ENCODE measurements around the gene UGDH. TPM values are rescaled to one million over a fixed set of nuclear protein-coding genes. Genes with fewer than 3 reads are reported as not detected.

Gene UGDH
- total and polyA plus RNA-seq, 2 of the 8 experiments (the other 6 are each of a cell fraction or from before 2014, with no cell fraction given), result 32.0 to 128 TPM

DNA sequence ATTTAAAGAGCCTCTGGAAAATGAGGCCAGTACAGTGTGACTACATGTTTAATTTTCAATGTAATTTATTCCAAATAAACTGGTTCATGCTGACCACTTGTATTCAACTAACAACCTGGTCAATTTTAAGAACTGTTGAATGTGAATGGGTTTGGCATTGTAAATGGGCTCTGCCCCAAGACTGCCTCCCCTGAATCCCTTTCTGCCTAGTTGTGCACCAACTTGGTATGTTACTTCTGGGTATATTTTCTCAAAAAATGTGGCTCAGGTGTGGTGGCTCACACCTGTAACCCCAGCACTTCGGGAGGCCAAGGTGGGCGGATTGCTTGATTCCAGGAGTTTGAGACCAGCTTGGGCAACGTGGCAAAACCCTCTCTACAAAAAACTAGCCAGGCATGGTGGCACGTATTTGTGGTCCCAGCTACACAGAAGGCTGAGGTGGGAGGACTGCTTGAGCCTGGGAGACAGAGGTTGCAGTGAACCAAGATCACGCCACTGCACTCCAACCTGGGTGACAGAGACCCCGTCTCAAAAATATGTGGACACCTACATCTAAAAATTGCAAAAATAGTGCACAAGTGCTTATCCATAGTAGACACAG, 75.7 kb downstream of the UGDH start:
- Histone ChIP-seq H3K79me1 (ENCODE audit: low read depth, low read length) (no peaks in the 10 kb centered on the region; the same call in 1 of the 2 replicates), H2BK120ac (replicated peaks; ENCODE audit: low read depth, low read length) (no peak overlapping the region), H2BK15ac (ENCODE audit: low read length) (no peak overlapping the region), H3K36me3 (ENCODE audit: control insufficient read depth in 2 of 4, insufficient read depth in 4 of 4, low read length in 3 of 4) (peaks cover 23 to 64% (median 45%) of the 10 kb centered on the region in 4 experiments), H3K4me1 (replicated peaks in 1 of 4; ENCODE audit: control insufficient read depth in 3 of 4, insufficient read depth in 4 of 4, low read length in 3 of 4) (peaks cover 0 to 4% (median under 1%) of the 10 kb centered on the region in 4 experiments; a peak in 3 of 7 replicates), H4K20me1 (replicated peaks in 1 of 2; ENCODE audit: control insufficient read depth in 1 of 2, insufficient read depth in 2 of 2, low read length in 2 of 2) (peaks cover 5 to 6% of the 10 kb centered on the region in 2 experiments), H3K23ac (ENCODE audit: insufficient read length) (no peak overlapping the region), H2BK20ac (ENCODE audit: low read length) (no peak overlapping the region), H2BK12ac (ENCODE audit: low read depth, low read length) (no peak overlapping the region), H3K9me3 (ENCODE audit: insufficient read depth in 2 of 2, low read depth in 1 of 2, low read length in 1 of 2) (no peaks in the 10 kb centered on the region), H3K23me2 (ENCODE audit: low read depth, low read length) (peaks cover 7% of the 10 kb centered on the region; the same call in 1 of the 2 replicates), H3K18ac (ENCODE audit: extremely low read depth, low read length) (no peak overlapping the region), H2AFZ (ENCODE audit: low read length) (no peak overlapping the region), H3K9ac (replicated peaks in 1 of 4; ENCODE audit: extremely low read depth in 1 of 4, low read depth in 3 of 4, low read length in 3 of 4) (no peak overlapping the region), H2BK5ac (ENCODE audit: low read depth, low read length) (no peak overlapping the region), H3K56ac (replicated peaks; ENCODE audit: insufficient read length, low read depth, low read length) (no peak overlapping the region), H2AK5ac (ENCODE audit: low read depth, low read length) (no peak overlapping the region), H4K5ac (ENCODE audit: insufficient read length, low read depth, low read length) (no peak overlapping the region), H3K27ac (ENCODE audit: low read depth, low read length) (no peak overlapping the region), H4K91ac (replicated peaks; ENCODE audit: insufficient read length, low read length) (no peak overlapping the region), H3K14ac (ENCODE audit: insufficient read length) (no peak overlapping the region), H3K4me2 (ENCODE audit: insufficient read depth in 1 of 2, low read depth in 2 of 2, low read length in 2 of 2) (no peak overlapping the region), H3K79me2 (ENCODE audit: control insufficient read depth in 1 of 2, insufficient read depth in 2 of 2, low read length in 2 of 2) (peaks cover 0 to 13% of the 10 kb centered on the region in 2 experiments; a peak in 2 of 4 replicates), H3K27me3 (replicated peaks in 1 of 4; ENCODE audit: control insufficient read depth in 3 of 4, extremely low read depth in 1 of 4, insufficient read depth in 3 of 4, low read length in 3 of 4) (no peaks in the 10 kb centered on the region), H4K8ac (ENCODE audit: extremely low read depth, insufficient read depth, low read length) (no peak overlapping the region), H3K4me3 (ENCODE audit: extremely low read depth in 1 of 4, insufficient read depth in 2 of 4, low read depth in 3 of 4, low read length in 4 of 4) (no peak overlapping the region), H3K4ac (replicated peaks; ENCODE audit: insufficient read length, low read depth, low read length) (no peak overlapping the region)
- DNase-seq (ENCODE audit: low read depth in 1 of 2, low spot score in 2 of 2) (no peak), FAIRE-seq (no peak)
- POLR2A ChIA-PET (ENCODE audit: partially characterized antibody), result interaction anchor here (0.6 to 6.2 kb wide), 20 partner anchors 6 to 562 kb away, joined by 3 to 133 read pairs (median 3); partner anchors contain the start of genes LIAS, RPL9 and UGDH
- WGBS, 2 experiments (ENCODE audit: extremely low coverage in 1 of 2, insufficient coverage in 1 of 2, insufficient read length in 1 of 2, insufficient replicate concordance in 2 of 2, low coverage in 1 of 2, low lambda C conversion rate in 2 of 2, missing lambda C conversion rate in 1 of 2), result 92% methylated on average over 6 of the region's 6 CpGs; no CpG with 5 or more reads in 1 of the 2 experiments
- CTCF ChIA-PET (ENCODE audit: partially characterized antibody), result interaction anchor here (0.9 kb wide), 1 partner anchor 18 kb away, joined by 6 read pairs; no protein-coding TSS in a partner anchor
- no peak for TF ChIP-seq JUN (IDR thresholded peaks at IDR 0.05; ENCODE audit: low read depth, low read length)
- no peak for TF ChIP-seq CHD2 (IDR thresholded peaks at IDR 0.05; ENCODE audit: low read length)
- no peak for TF ChIP-seq KDM5A (IDR thresholded peaks at IDR 0.05; ENCODE audit: low read length)
- no peak for TF ChIP-seq POU5F1 (IDR thresholded peaks at IDR 0.05; ENCODE audit: low read depth, low read length)
- TF ChIP-seq BRCA1 (IDR thresholded peaks at IDR 0.05; ENCODE audit: low read depth, low read length), result no peak
- TF ChIP-seq SUZ12 (IDR thresholded peaks at IDR 0.05; ENCODE audit: low read length), result no peak
- peak; percentile 4 to 65; a peak in 2 of 3 replicates for TF ChIP-seq POLR2A (IDR thresholded peaks at IDR 0.05; ENCODE audit: control extremely low read depth in 1 of 2, low read depth in 2 of 2, low read length in 2 of 2)
- TF ChIP-seq, protein P1, sequence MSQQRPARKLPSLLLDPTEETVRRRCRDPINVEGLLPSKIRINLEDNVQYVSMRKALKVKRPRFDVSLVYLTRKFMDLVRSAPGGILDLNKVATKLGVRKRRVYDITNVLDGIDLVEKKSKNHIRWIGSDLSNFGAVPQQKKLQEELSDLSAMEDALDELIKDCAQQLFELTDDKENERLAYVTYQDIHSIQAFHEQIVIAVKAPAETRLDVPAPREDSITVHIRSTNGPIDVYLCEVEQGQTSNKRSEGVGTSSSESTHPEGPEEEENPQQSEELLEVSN (IDR thresholded peaks at IDR 0.05), result no peak
- no peak for TF ChIP-seq SIRT6 (IDR thresholded peaks at IDR 0.05; ENCODE audit: low read length)
- no peak for TF ChIP-seq EP300 (IDR thresholded peaks at IDR 0.05; ENCODE audit: borderline replicate concordance in 1 of 2, low read depth in 2 of 2, low read length in 2 of 2)
- peak; percentile 75 for TF ChIP-seq POLR2AphosphoS5 (IDR thresholded peaks at IDR 0.05; ENCODE audit: low read depth, low read length)
- TF ChIP-seq ZNF274 (IDR thresholded peaks at IDR 0.05; ENCODE audit: borderline replicate concordance, extremely low read depth, low read length), result no peak
- TF ChIP-seq RBBP5 (IDR thresholded peaks at IDR 0.05; ENCODE audit: borderline replicate concordance, low read depth, low read length), result no peak

Measured in H1 (cell line).